AG09309 (cell line): ENCODE data around the gene DNASE2B.

Experiments
- DNase-seq: peaks from one replicate; pipeline ENCODE4 v3.0.0-alpha.2; 2010; ENCODE audit warnings: low read depth
- H3K4me3 ChIP-seq: 2 replicates; pipeline ENCODE4 v1.5.1; 2011; ENCODE audit warnings: mild to moderate bottlenecking, low read depth, low read length, moderate library complexity; ENCODE audit not compliant: control insufficient read depth
- CTCF ChIP-seq: IDR thresholded peaks from 2 replicates; pipeline ENCODE4 v1.5.1; 2011; ENCODE audit warnings: mild to moderate bottlenecking, low read depth, low read length, inconsistent platforms; ENCODE audit not compliant: insufficient read depth, control insufficient read depth; ENCODE audit errors: missing control alignments

DNASE2B gene

GRCh38 chr1:84426376-84426775 lies 28.1 kb downstream of the DNASE2B start:
- no peak for DNase-seq
- TF ChIP-seq CTCF = no peak
- no peak overlapping the region for H3K4me3 ChIP-seq

- H3K4me3 ChIP-seq = no peak overlapping the region
- no peak for TF ChIP-seq CTCF
- DNase-seq = no peak
Observed at GRCh38 chr1:84427250-84428188, 29.2 kb downstream of the DNASE2B start.

GRCh38 chr1:84428235-84428634 lies 30.0 kb downstream of the DNASE2B start:
- no peak for DNase-seq
- no peak overlapping the region for H3K4me3 ChIP-seq
- no peak for TF ChIP-seq CTCF

- DNase-seq = no peak
- no peak overlapping the region for H3K4me3 ChIP-seq
- no peak for TF ChIP-seq CTCF
Observed at GRCh38 chr1:84429231-84429630, 30.9 kb downstream of the DNASE2B start.

- TF ChIP-seq CTCF = no peak
- H3K4me3 ChIP-seq = no peak overlapping the region
- no peak for DNase-seq
Observed at GRCh38 chr1:84430546-84430945, 32.3 kb downstream of the DNASE2B start.

- TF ChIP-seq CTCF = peak; percentile 66
- no peak overlapping the region; the same call in 1 of the 2 replicates for H3K4me3 ChIP-seq
- DNase-seq = peak; percentile 34
Observed at GRCh38 chr1:84433258-84434080, 35.2 kb downstream of the DNASE2B start.
